Stimulated activated memory B cell treated with anti-CD40 and anti-IgM and Interleukin-4, amounts not matched to agents 10 μg/mL and 1 μg/mL and 100 μg/mL, for 72 hours (primary cell): ENCODE results near the gene CROCC.
"Not testable (repeated sequence)": the region's sequence is repeated elsewhere in the genome, so short reads cannot be mapped to it uniquely, and the experiment has no call there.

ENCODE experiments used
- ATAC-seq: fragments of 150-1000 bp; cut with Tn5 transposase; 2 replicates; pipeline ENCODE4 v1.10.0; 2021
- H3K27ac Mint-ChIP-seq: one replicate; pipeline ENCODE4 v1.8.0; 2022; ENCODE audit warnings: mild to moderate bottlenecking, mixed read lengths
- H3K27me3 Mint-ChIP-seq: one replicate; pipeline ENCODE4 v1.8.0; 2022; ENCODE audit warnings: mixed read lengths
- H3K36me3 Mint-ChIP-seq: one replicate; pipeline ENCODE4 v1.8.0; 2022; ENCODE audit warnings: mixed read lengths
- H3K4me1 Mint-ChIP-seq: one replicate; pipeline ENCODE4 v1.8.0; 2022; ENCODE audit warnings: mixed read lengths
- H3K4me3 Mint-ChIP-seq: one replicate; pipeline ENCODE4 v1.8.0; 2022; ENCODE audit warnings: mild to moderate bottlenecking, moderate library complexity, mixed read lengths
- H3K9me3 Mint-ChIP-seq: one replicate; pipeline ENCODE4 v1.8.0; 2022; ENCODE audit warnings: mixed read lengths

CROCC gene

DNA sequence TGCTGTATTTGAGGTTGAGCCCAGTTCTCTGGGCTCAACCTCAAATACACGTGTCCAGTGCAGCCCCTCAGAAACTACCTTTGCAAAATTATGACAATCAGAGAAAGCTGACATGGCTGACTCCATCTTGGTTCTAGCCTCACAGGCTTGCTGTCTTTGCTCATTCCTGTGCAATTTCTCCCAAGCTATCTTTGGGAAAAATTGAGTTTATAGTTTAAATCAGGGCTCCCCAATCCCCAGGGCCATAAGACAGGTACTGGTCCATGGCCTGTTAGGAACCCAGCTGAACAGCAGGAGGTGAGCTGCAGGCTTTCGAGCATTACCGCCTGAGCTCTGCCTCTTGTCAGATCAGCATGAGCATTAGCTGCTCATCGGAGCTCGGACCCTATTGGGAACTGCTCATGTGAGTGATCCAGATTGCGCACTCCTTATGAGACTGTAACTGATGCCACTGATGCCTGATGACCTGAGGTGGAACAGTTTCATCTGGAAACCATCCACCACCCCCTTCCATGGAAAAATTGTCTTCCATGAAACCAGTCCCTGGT, 28.7 kb upstream of the CROCC start:
- H3K9me3 Mint-ChIP-seq, H3K27me3 Mint-ChIP-seq, ATAC-seq, H3K36me3 Mint-ChIP-seq, H3K27ac Mint-ChIP-seq, H3K4me3 Mint-ChIP-seq: not testable (repeated sequence)
- peaks cover 24% of the 10 kb centered on the region for H3K4me1 Mint-ChIP-seq

DNA sequence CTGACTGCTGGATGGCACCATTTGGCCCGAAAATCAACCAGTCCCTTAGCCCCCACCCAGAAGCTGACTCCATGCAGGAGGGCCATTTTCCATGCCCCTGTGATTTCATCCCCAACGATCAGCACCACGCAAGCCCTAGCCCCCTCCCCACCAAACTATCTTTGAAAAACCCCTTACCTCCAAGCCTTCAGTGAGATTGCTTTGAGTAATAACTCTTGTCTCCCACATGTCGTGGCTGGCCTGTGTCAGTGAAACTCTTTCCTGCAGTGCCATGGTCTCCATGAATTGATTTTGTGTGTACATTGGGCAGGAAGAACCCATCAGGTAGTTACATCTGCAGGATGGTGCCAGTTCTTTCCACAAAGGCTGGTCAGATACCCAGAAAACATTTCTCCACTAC, 27.9 kb upstream of the CROCC start:
- not testable (repeated sequence) for H3K4me3 Mint-ChIP-seq, H3K27ac Mint-ChIP-seq, H3K27me3 Mint-ChIP-seq, ATAC-seq, H3K36me3 Mint-ChIP-seq, H3K9me3 Mint-ChIP-seq
- peaks cover 21% of the 10 kb centered on the region for H3K4me1 Mint-ChIP-seq

GRCh38 chr1:16894338-16894737, 27.4 kb upstream of the CROCC start:
- not testable (repeated sequence) for H3K27ac Mint-ChIP-seq
- H3K4me1 Mint-ChIP-seq, result peaks cover 16% of the 10 kb centered on the region

DNA sequence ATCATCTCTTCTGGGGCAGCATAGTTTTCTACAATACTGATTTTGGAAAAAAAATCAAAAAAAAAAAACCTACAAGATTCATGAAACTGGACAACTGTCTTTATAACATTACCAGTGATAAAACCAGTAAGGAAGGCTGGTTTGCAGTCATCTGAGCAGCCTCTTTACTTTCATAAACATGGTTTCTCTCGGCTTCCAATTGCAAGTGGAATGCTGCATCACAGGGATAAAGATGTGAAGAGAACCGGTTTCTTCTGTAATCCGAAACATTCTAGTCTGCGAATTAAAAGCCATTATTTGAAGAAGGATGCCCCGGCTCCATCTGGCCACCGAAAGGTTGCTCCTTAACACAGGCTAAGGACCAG, 26.5 kb upstream of the CROCC start:
- ATAC-seq, H3K36me3 Mint-ChIP-seq, H3K9me3 Mint-ChIP-seq, H3K27me3 Mint-ChIP-seq: not testable (repeated sequence)
- peak overlapping the region; percentile 98 for H3K27ac Mint-ChIP-seq
- H3K4me1 Mint-ChIP-seq, result peaks cover 16% of the 10 kb centered on the region
- peak overlapping the region; percentile 71 for H3K4me3 Mint-ChIP-seq

More at GRCh38 chr1:16894338-16894737, 27.4 kb upstream of the CROCC start:
- peak overlapping the region; percentile 21 for H3K4me3 Mint-ChIP-seq
- H3K9me3 Mint-ChIP-seq, H3K27me3 Mint-ChIP-seq, H3K36me3 Mint-ChIP-seq, ATAC-seq: not testable (repeated sequence)

- peak within 1 kb of the TSS; percentile 98 for H3K27ac Mint-ChIP-seq
- peaks cover 18% of the 10 kb centered on the region for H3K4me1 Mint-ChIP-seq
- H3K36me3 Mint-ChIP-seq, H3K27me3 Mint-ChIP-seq, H3K9me3 Mint-ChIP-seq: not testable (repeated sequence)
- ATAC-seq, result peak; percentile 100
- peak within 1 kb of the TSS; percentile 71 for H3K4me3 Mint-ChIP-seq
Observed at GRCh38 chr1:16895598-16896315, 26.0 kb upstream of the CROCC start, which contains the start of gene RNU1-2. Gene RNU1-2, plus strand, starts transcription at chr1:16895980.

DNA sequence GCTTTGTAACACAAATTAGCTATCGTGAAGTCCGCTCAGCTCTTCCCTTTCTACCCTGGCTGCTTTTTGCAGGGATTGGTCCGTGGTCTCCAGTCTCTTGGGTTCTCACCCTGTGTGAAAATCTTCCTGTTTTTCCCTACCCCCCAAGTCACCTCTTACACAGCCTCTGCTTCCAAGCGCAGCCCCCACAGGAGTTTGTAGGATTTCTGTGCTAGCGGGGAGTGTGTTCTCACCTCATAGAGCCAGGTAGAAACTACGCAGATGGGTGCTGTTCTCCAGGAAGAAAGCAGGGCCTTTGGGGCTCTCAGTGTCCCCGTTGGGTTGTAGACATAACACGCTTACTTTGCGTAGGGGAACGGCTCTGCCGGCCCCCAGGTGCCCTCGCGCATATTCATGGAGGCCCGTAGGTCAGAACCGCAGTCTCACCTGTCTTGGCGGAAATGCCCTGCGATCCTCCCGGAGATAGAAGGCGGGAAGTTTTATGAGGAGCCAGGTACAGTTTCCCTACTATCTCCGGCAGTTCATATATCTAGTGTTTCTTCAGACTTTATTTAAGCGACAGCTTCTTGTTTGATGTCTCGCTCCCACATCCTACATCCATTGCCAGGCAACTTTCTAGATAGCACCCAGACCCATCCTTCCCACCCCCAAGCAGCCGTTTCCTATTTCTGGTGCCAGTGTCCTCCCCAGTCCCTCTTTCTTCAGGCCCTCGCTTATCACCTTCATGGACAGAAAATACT, 25.2 kb upstream of the CROCC start:
- Mint-ChIP-seq H3K4me1 (peaks cover 25% of the 10 kb centered on the region), H3K4me3 (peak overlapping the region; percentile 71), H3K27ac (peak overlapping the region; percentile 98)
- H3K36me3 Mint-ChIP-seq, H3K9me3 Mint-ChIP-seq, ATAC-seq, H3K27me3 Mint-ChIP-seq: not testable (repeated sequence)

DNA sequence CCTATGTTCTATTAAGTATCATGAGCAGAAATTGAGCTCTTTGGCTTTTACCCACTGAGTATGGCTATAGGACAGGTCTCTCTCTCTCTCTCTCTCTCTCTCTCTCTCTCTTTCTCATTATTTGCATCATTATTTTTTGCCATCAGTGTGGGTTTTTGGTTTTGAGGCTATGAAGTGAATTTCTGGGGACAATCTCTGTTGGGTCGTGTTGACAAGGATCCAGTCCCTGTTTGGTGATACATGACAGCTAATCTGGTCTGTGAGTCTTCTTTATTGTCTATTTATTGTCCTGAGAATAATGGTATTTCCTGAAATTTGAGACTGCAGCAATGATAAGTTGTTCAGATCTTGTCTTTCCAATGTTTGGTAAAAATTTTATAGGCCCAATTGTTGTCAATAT, 24.1 kb upstream of the CROCC start:
- H3K27ac Mint-ChIP-seq, result peak overlapping the region; percentile 98
- H3K27me3 Mint-ChIP-seq, H3K9me3 Mint-ChIP-seq, ATAC-seq, H3K36me3 Mint-ChIP-seq: not testable (repeated sequence)
- peak overlapping the region; percentile 36 for H3K4me3 Mint-ChIP-seq
- H3K4me1 Mint-ChIP-seq, result peaks cover 36% of the 10 kb centered on the region

- not testable (repeated sequence) for H3K27ac Mint-ChIP-seq, H3K4me3 Mint-ChIP-seq, H3K9me3 Mint-ChIP-seq, H3K36me3 Mint-ChIP-seq, H3K27me3 Mint-ChIP-seq, ATAC-seq
- peaks cover 41% of the 10 kb centered on the region for H3K4me1 Mint-ChIP-seq
Observed at GRCh38 chr1:16898298-16898697, 23.4 kb upstream of the CROCC start.

DNA sequence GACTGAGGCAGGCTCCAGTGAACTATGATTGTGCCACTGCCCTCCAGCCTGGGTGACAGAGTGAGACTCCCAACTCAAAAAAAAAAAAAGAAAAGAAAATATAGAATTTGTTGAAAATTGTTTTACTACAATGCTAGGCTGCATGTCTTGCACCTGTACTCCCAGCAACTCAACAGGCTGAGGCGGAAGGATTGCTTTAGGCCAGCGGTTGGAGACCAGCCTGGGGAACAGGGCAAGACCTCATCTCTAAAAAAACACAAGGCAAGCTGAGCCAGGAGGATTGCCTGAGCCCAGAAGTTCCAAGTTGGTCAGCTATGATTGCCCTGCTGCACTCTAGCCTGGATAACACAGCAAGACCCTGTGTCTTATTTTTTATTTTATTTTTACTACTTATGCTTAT, 22.7 kb upstream of the CROCC start:
- H3K36me3 Mint-ChIP-seq, ATAC-seq, H3K9me3 Mint-ChIP-seq, H3K27me3 Mint-ChIP-seq, H3K4me3 Mint-ChIP-seq, H3K27ac Mint-ChIP-seq: not testable (repeated sequence)
- peaks cover 49% of the 10 kb centered on the region for H3K4me1 Mint-ChIP-seq

- Mint-ChIP-seq H3K36me3 (no peaks in the 10 kb centered on the region), H3K4me1 (peaks cover 49% of the 10 kb centered on the region), H3K9me3 (no peaks in the 10 kb centered on the region), H3K27me3 (no peaks in the 10 kb centered on the region), H3K4me3 (no peak overlapping the region), H3K27ac (peak overlapping the region; percentile 80)
- no peak for ATAC-seq
Observed at GRCh38 chr1:16900751-16901150, 21.0 kb upstream of the CROCC start.

GRCh38 chr1:16901371-16901770, 20.4 kb upstream of the CROCC start:
- H3K4me3 Mint-ChIP-seq, result peak overlapping the region; percentile 17
- H3K36me3 Mint-ChIP-seq, ATAC-seq, H3K27me3 Mint-ChIP-seq, H3K9me3 Mint-ChIP-seq: not testable (repeated sequence)
- peaks cover 48% of the 10 kb centered on the region for H3K4me1 Mint-ChIP-seq
- peak overlapping the region; percentile 80 for H3K27ac Mint-ChIP-seq

- Mint-ChIP-seq H3K27me3 (no peaks in the 10 kb centered on the region), H3K36me3 (no peaks in the 10 kb centered on the region), H3K27ac (no peak overlapping the region), H3K4me3 (peak overlapping the region; percentile 30), H3K4me1 (peaks cover 33% of the 10 kb centered on the region), H3K9me3 (no peaks in the 10 kb centered on the region)
- no peak for ATAC-seq
Observed at GRCh38 chr1:16903054-16903453, 18.7 kb upstream of the CROCC start.

GRCh38 chr1:16903458-16903796, 18.3 kb upstream of the CROCC start:
- Mint-ChIP-seq H3K9me3 (no peaks in the 10 kb centered on the region), H3K4me1 (peaks cover 33% of the 10 kb centered on the region), H3K36me3 (no peaks in the 10 kb centered on the region), H3K27me3 (no peaks in the 10 kb centered on the region), H3K4me3 (no peak overlapping the region), H3K27ac (no peak overlapping the region)
- no peak for ATAC-seq

- no peak overlapping the region for H3K27ac Mint-ChIP-seq
- no peaks in the 10 kb centered on the region for H3K27me3 Mint-ChIP-seq
- H3K4me1 Mint-ChIP-seq, result peaks cover 34% of the 10 kb centered on the region
- no peaks in the 10 kb centered on the region for H3K36me3 Mint-ChIP-seq
- ATAC-seq, result peak; percentile 99
- H3K9me3 Mint-ChIP-seq, result no peaks in the 10 kb centered on the region
- no peak overlapping the region for H3K4me3 Mint-ChIP-seq
Observed at GRCh38 chr1:16904560-16905109, 17.1 kb upstream of the CROCC start.

DNA sequence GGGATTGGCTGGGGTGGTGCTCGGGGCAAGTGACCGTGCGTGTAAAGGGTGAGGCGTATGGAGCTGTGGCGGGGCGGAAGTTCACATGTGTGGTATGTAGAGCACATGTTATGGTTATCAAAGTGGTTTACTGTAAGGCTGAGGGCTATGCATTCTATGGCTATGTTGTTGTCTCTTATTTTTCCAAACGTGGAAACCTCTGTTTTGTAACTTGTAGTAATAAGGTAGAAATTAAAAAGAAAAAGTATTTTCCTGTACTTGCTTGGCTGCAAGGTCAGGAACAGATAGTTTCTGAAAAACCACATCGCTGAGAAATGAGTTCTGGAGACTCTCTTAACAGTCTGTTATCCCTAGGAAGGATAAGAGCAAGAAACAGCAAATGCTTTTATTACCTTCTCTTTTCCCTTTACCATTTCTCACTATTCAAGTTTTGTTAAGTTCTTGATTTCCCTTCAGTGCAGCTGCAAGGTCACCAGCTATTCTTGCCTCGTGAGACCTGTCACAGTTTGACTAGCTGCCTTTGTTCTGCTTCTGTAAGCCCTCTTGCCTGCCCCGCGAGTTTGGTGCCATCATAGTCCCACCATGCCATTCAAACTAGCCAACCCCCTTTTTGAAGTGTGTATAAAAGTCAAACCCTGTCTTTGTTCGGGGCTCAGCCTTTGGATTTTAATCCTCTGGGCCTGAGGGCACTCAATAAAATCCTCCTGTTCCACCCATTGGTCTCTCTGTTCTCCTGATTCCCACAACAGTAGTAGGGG, 16.4 kb upstream of the CROCC start:
- Mint-ChIP-seq H3K4me1 (peaks cover 40% of the 10 kb centered on the region), H3K4me3 (no peak overlapping the region), H3K27me3 (no peaks in the 10 kb centered on the region), H3K36me3 (no peaks in the 10 kb centered on the region), H3K27ac (no peak overlapping the region), H3K9me3 (no peaks in the 10 kb centered on the region)
- peak; percentile 93 for ATAC-seq
